H1 (cell line): ENCODE results near the gene HOMER3.
"Not testable (repeated sequence)": the region's sequence is repeated elsewhere in the genome, so short reads cannot be mapped to it uniquely, and the experiment has no call there.

Experiments
- CTBP2 ChIP-seq: IDR thresholded peaks from 2 replicates; pipeline ENCODE4 v1.7.0; 2011; ENCODE audit warnings: borderline replicate concordance, mild to moderate bottlenecking, moderate library complexity, mixed read lengths, low read length; ENCODE audit not compliant: insufficient read depth, insufficient read length
- CTCF ChIP-seq, 3 experiments: IDR thresholded peaks; 1 replicate in 2 of 3; 2 replicates in 1 of 3; pipeline versions ENCODE4 v1.5.1 to v1.6.1; 2011; ENCODE audit warnings: low read length in 3 of 3, mild to moderate bottlenecking in 3 of 3, inconsistent platforms in 2 of 3, low read depth in 1 of 3, moderate library complexity in 1 of 3; ENCODE audit not compliant: insufficient read depth in 1 of 3; ENCODE audit errors: control extremely low read depth in 1 of 3
- EZH2 ChIP-seq: fragments of 200-600 bp; sonication (generic); IDR thresholded peaks from 2 replicates; pipeline ENCODE4 v1.7.1; 2012; ENCODE audit warnings: low read depth, mild to moderate bottlenecking, moderate library complexity, low read length, inconsistent platforms; ENCODE audit not compliant: severe bottlenecking
- JUN ChIP-seq: IDR thresholded peaks from 2 replicates; pipeline ENCODE4 v1.6.1; 2011; ENCODE audit warnings: low read depth, mild to moderate bottlenecking, improper control_type of control experiment, low read length

GRCh38 chr19:18952364-18953003, 11.5 kb upstream of the HOMER3 start:
- TF ChIP-seq CTCF (IDR thresholded peaks at IDR 0.05; ENCODE audit: control extremely low read depth in 1 of 3, insufficient read depth in 1 of 3, low read depth in 1 of 3, low read length in 3 of 3); CTBP2; EZH2; JUN: not testable (repeated sequence)
